B cell (primary cell): ENCODE results near the gene RNLS. TPM values are rescaled to one million over a fixed set of nuclear protein-coding genes. Genes with fewer than 3 reads are reported as not detected.

Experiments
- ATAC-seq: fragments of 200-7000 bp; cut with Tn5 transposase; one replicate; pipeline ENCODE4 v1.10.0; 2021; ENCODE audit warnings: low read depth, mild to moderate bottlenecking, moderate number of reproducible peaks, moderate library complexity
- CTCF ChIA-PET: fragments of 350-600 bp; sonication (Branson Sonifier 250); formaldehyde crosslinking; loops from one replicate; lab custom pipeline; 2021; ENCODE audit warnings: antibody characterized with exemption, inconsistent platforms; lab: Charles Lee
- POLR2A ChIA-PET: fragments of 350-600 bp; sonication (Branson Sonifier 250); formaldehyde crosslinking; loops from one replicate; lab custom pipeline; 2021; ENCODE audit warnings: antibody characterized with exemption; lab: Charles Lee
- DNase-seq: peaks from one replicate; pipeline ENCODE4 v3.0.0; 2013
- H2AFZ ChIP-seq: 2 replicates; pipeline ENCODE4 v1.6.1; 2012; ENCODE audit warnings: mild to moderate bottlenecking, low read depth, low read length; ENCODE audit not compliant: insufficient read depth, poor library complexity, severe bottlenecking
- H3K27ac ChIP-seq, 2 donors: 1 replicate in 1 of 2; 2 replicates in 1 of 2; pipeline ENCODE4 v1.5.1; 2012 to 2013; ENCODE audit warnings: low read length in 2 of 2, mild to moderate bottlenecking in 2 of 2, moderate library complexity in 1 of 2
- H3K27me3 ChIP-seq, 4 experiments: fragments of 200-600 bp in 1 of 4; sonication (generic) in 1 of 4; replicated peaks in 1 of 4; 1 replicate in 2 of 4; 2 replicates in 2 of 4; pipeline versions ENCODE4 v1.6.1 to v1.7.0; 2013 to 2016; ENCODE audit warnings: low read length in 3 of 4, mild to moderate bottlenecking in 2 of 4, mixed read lengths in 1 of 4, moderate library complexity in 1 of 4; ENCODE audit not compliant: insufficient read depth in 4 of 4, control insufficient read depth in 3 of 4; ENCODE audit errors: control extremely low read depth in 1 of 4
- H3K36me3 ChIP-seq, 2 experiments: replicated peaks in 1 of 2; 1 replicate in 1 of 2; 2 replicates in 1 of 2; pipeline versions ENCODE4 v1.6.1 to v1.7.1; 2013; ENCODE audit warnings: low read length in 1 of 2; ENCODE audit not compliant: insufficient read depth in 2 of 2, control insufficient read depth in 1 of 2; ENCODE audit errors: control extremely low read depth in 1 of 2, extremely low read depth in 1 of 2
- H3K4me1 ChIP-seq, 2 donors: fragments of 200-600 bp in 1 of 2; sonication (generic) in 1 of 2; 1 replicate in 1 of 2; 2 replicates in 1 of 2; pipeline versions ENCODE4 v1.5.1 to v1.6.1; 2013 to 2017; ENCODE audit warnings: low read length in 2 of 2; ENCODE audit not compliant: control insufficient read depth in 2 of 2, insufficient read depth in 2 of 2
- H3K4me2 ChIP-seq: replicated peaks from 2 replicates; pipeline ENCODE3; 2012; ENCODE audit warnings: mild to moderate bottlenecking, low read depth, low read length; ENCODE audit not compliant: poor library complexity, severe bottlenecking
- H3K4me3 ChIP-seq, 5 experiments: fragments of 200-600 bp in 1 of 5; sonication (generic) in 1 of 5; 1 replicate in 3 of 5; 2 replicates in 2 of 5; pipeline versions ENCODE4 v1.5.1 to v1.7.0; 2011 to 2016; ENCODE audit warnings: low read length in 4 of 5, mild to moderate bottlenecking in 4 of 5, low read depth in 2 of 5, control low read depth in 1 of 5, moderate library complexity in 1 of 5; ENCODE audit not compliant: insufficient read depth in 1 of 5; ENCODE audit errors: control extremely low read depth in 1 of 5, extremely low read depth in 1 of 5
- H3K79me2 ChIP-seq: fragments of 200-600 bp; sonication (generic); one replicate; pipeline ENCODE4 v1.6.0; 2016; ENCODE audit warnings: low read length; ENCODE audit not compliant: control insufficient read depth, insufficient read depth
- H3K9ac ChIP-seq: fragments of 200-600 bp; sonication (generic); 2 replicates; pipeline ENCODE4 v1.6.1; 2017; ENCODE audit warnings: mild to moderate bottlenecking, low read length, moderate library complexity
- H3K9me3 ChIP-seq, 3 donors: one replicate each; pipeline versions ENCODE4 v1.6.1 to v1.7.1; 2013; ENCODE audit warnings: low read length in 2 of 3; ENCODE audit not compliant: control insufficient read depth in 2 of 3, insufficient read depth in 1 of 3; ENCODE audit errors: control extremely low read depth in 1 of 3
- H4K20me1 ChIP-seq: 2 replicates; pipeline ENCODE4 v1.6.0; 2012; ENCODE audit warnings: mild to moderate bottlenecking, low read length; ENCODE audit not compliant: insufficient read depth, control insufficient read depth, poor library complexity, severe bottlenecking
- H3K27ac Mint-ChIP-seq: one replicate; pipeline ENCODE4 v1.8.0; 2021; ENCODE audit warnings: mixed read lengths
- H3K27me3 Mint-ChIP-seq: one replicate; pipeline ENCODE4 v1.8.0; 2021; ENCODE audit warnings: mixed read lengths
- H3K4me1 Mint-ChIP-seq: one replicate; pipeline ENCODE4 v1.8.0; 2021; ENCODE audit warnings: mixed read lengths
- H3K4me3 Mint-ChIP-seq: one replicate; pipeline ENCODE4 v1.8.0; 2021; ENCODE audit warnings: mixed read lengths
- H3K9me3 Mint-ChIP-seq: one replicate; pipeline ENCODE4 v1.8.0; 2022; ENCODE audit warnings: mixed read lengths; ENCODE audit not compliant: insufficient read depth
- CTCF ChIP-seq: fragments of 200-600 bp; IDR thresholded peaks from one replicate; pipeline ENCODE4 v1.8.0; 2022; ENCODE audit warnings: antibody characterized with exemption, mild to moderate bottlenecking
- EZH2 ChIP-seq: IDR thresholded peaks from 2 replicates; pipeline ENCODE4 v1.6.1; 2012; ENCODE audit warnings: borderline replicate concordance, low read depth, mild to moderate bottlenecking, moderate library complexity, low read length; ENCODE audit not compliant: insufficient read depth, poor library complexity, severe bottlenecking
- WGBS: methylation state at CpG from one replicate; pipeline ENCODE4 v1.1.5; 2013; ENCODE audit warnings: missing lambda C conversion rate; ENCODE audit not compliant: insufficient coverage; 5-methylcytosine and 5-hydroxymethylcytosine counted together
- intact Hi-C: fragments of 100-400 bp; cut with micrococcal nuclease; formaldehyde crosslinking; loops from one replicate; pipeline ENCODE4 v1.10.0; 2022
- polyA plus RNA-seq: library from polyadenylated mRNA; depleted of rRNA; stranded (reverse); fragments of >200 nt; gene quantifications from 2 replicates; pipeline ENCODE4 v1.2.3, GENCODE V29; 2012
- total RNA-seq, 2 donors: library from RNA; stranded (reverse); fragments of 120-200 nt in 1 of 2; gene quantifications; 1 replicate in 1 of 2; 2 replicates in 1 of 2; pipeline versions ENCODE4 v1.2.3 to v1.2.4, GENCODE V29; 2013 to 2022

The RNLS gene
- total and polyA plus RNA-seq, 2 donors (not counting 1 experiment from before 2014, with no cell fraction given), result 3.5 to 7.5 TPM

GRCh38 chr10:88528806-88529570, 54.1 kb downstream of the RNLS start:
- Histone ChIP-seq H2AFZ (no peak overlapping the region), H3K4me3 (no peak overlapping the region), H3K4me2 (no peak overlapping the region), H3K79me2 (no peaks in the 10 kb centered on the region), H3K27ac (no peak overlapping the region), H3K27me3 (no peaks in the 10 kb centered on the region), H3K9me3 (no peaks in the 10 kb centered on the region), H3K9ac (no peak overlapping the region), H3K36me3 (no peaks in the 10 kb centered on the region), H4K20me1 (no peaks in the 10 kb centered on the region), H3K4me1 (no peaks in the 10 kb centered on the region)
- CTCF ChIA-PET, result interaction anchor here (0.9 kb wide), 1 partner anchor 25 kb away, joined by 5 read pairs; no protein-coding TSS in a partner anchor
- no peaks in the 10 kb centered on the region for H3K9me3 Mint-ChIP-seq
- ATAC-seq, result no peak
- no peaks in the 10 kb centered on the region for H3K4me1 Mint-ChIP-seq
- POLR2A ChIA-PET, result no interaction called here
- intact Hi-C loops, result no loop called here
- no CpG with 5 or more reads among the region's 4 CpGs for WGBS
- no peak overlapping the region for H3K27ac Mint-ChIP-seq
- H3K27me3 Mint-ChIP-seq, result no peaks in the 10 kb centered on the region
- no peak overlapping the region for H3K4me3 Mint-ChIP-seq
- TF ChIP-seq CTCF, result no peak
- TF ChIP-seq EZH2, result no peak
- no peak for DNase-seq

GRCh38 chr10:88528201-88528600, 54.9 kb downstream of the RNLS start:
- no peak overlapping the region for H2AFZ ChIP-seq
- no peak overlapping the region for H3K9ac ChIP-seq
- H3K9me3 ChIP-seq, result no peaks in the 10 kb centered on the region
- Mint-ChIP-seq H3K27me3 (no peaks in the 10 kb centered on the region), H3K4me3 (no peak overlapping the region), H3K9me3 (no peaks in the 10 kb centered on the region), H3K4me1 (no peaks in the 10 kb centered on the region), H3K27ac (no peak overlapping the region)
- ChIA-PET POLR2A (no interaction called here), CTCF (interaction anchor here (0.9 kb wide), 1 partner anchor 26 kb away, joined by 5 read pairs; no protein-coding TSS in a partner anchor)
- H3K79me2 ChIP-seq, result no peaks in the 10 kb centered on the region
- ATAC-seq, result no peak
- H3K27me3 ChIP-seq, result no peaks in the 10 kb centered on the region
- TF ChIP-seq EZH2 (no peak), CTCF (no peak)
- H4K20me1 ChIP-seq, result no peaks in the 10 kb centered on the region
- H3K27ac ChIP-seq, result no peak overlapping the region
- intact Hi-C loops, result no loop called here
- no peaks in the 10 kb centered on the region for H3K36me3 ChIP-seq
- H3K4me2 ChIP-seq, result no peak overlapping the region
- DNase-seq, result no peak
- no peak overlapping the region for H3K4me3 ChIP-seq
- H3K4me1 ChIP-seq, result no peaks in the 10 kb centered on the region
